Measurements from ENCODE around the gene MICAL2.

MICAL2 gene

DNA sequence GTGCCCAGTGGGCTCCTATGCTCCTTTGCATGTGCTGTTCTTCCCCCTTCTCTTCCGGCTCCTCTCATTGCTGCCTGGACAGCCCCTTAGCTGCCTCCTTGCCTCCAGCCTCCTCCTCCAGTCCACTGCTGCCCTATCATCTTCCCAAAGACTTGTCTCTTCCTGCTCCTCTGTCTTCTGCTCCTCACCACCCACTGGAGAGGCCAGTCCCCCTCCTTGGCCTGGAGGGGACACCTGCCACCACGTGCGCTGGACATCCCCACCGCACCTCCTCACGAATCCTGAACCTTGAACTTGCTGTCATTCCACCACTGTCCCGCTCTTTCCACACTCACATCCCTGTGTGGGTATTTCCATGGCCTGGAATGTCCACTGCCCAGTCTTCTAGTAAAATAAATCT, 49.8 kb downstream of the MICAL2 start:
- peaks cover 0 to 50% (median 17%) of the 10 kb centered on the region in 4 experiments for H3K4me1 ChIP-seq (ENCODE audit: control extremely low read depth in 1 of 4, control insufficient read depth in 4 of 4, insufficient read depth in 4 of 4, low read length in 3 of 4)
- ChIA-PET CTCF (interaction anchor here (1.4 to 2.0 kb wide), 2 partner anchors 39 to 77 kb away, joined by 4 to 5 read pairs; no protein-coding TSS in a partner anchor), POLR2A (no interaction called here)
- WGBS (ENCODE audit: insufficient coverage), result 98% methylated on average over 6 of the region's 6 CpGs
- peaks cover 0 to 5% (median 0%) of the 10 kb centered on the region in 4 experiments for H3K36me3 ChIP-seq (ENCODE audit: control insufficient read depth in 4 of 4, insufficient read depth in 4 of 4, low read length in 3 of 4)
- DNase-seq, result no peak
- H3K27ac ChIP-seq (ENCODE audit: insufficient read depth in 1 of 2, low read depth in 1 of 2, low read length in 2 of 2, poor library complexity in 1 of 2, severe bottlenecking in 2 of 2), result no peak overlapping the region
- no peak overlapping the region for H3K4me3 ChIP-seq (ENCODE audit: control insufficient read depth in 1 of 7, extremely low read depth in 1 of 7, insufficient read depth in 4 of 7, low read depth in 2 of 7, low read length in 6 of 7)
- H3K9me3 ChIP-seq (ENCODE audit: control extremely low read depth in 1 of 5, control insufficient read depth in 4 of 5, insufficient read depth in 2 of 5, low read depth in 1 of 5, low read length in 4 of 5), result no peaks in the 10 kb centered on the region
- no peaks in the 10 kb centered on the region for H3K27me3 ChIP-seq (replicated peaks in 2 of 5; ENCODE audit: control insufficient read depth in 4 of 5, insufficient read depth in 5 of 5, low read length in 4 of 5)

DNA sequence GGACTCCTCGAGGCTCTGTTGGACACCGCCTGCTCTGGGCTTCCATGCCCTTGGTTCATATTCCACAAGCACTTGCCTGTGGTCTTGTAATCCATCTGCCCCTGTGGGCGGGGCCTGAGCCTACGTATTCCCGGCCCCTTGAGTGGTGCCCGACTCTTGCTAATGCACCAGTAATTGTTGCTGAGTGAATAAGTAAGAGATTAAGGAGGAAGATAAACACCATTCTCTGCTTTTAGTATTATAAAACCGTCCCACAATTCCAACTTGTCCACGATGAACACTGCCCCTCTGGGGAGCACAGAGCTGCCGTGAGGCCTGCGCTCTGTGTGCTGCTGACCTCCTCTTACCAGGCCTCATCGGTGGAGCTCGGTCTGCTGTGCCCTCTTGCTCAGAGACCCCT, 50.3 kb downstream of the MICAL2 start:
- H3K9me3 ChIP-seq (ENCODE audit: control extremely low read depth in 1 of 5, control insufficient read depth in 4 of 5, insufficient read depth in 2 of 5, low read depth in 1 of 5, low read length in 4 of 5), result no peaks in the 10 kb centered on the region
- POLR2A ChIA-PET, result no interaction called here
- 97% methylated on average over 8 of the region's 12 CpGs for WGBS (ENCODE audit: insufficient coverage)

DNA sequence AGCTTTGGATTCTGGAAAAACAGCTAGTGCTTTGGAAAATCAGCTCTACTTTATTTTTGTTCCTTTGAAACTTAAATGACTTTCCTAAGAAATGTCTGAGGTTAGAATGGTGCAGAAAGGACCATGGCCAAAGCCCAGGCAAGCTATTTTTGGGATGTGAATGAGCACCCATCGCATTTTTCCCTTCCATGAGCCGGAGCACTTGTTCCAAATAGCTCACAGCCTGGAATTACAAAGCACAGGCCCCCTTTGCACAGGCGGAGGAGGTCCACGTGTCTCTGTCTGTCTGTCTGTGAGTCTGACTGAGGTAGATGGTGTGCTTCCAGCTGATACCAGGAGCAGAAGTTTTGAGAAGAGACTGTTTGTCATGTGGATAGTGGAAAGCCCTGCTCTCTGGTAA, 50.7 kb downstream of the MICAL2 start:
- CTCF ChIA-PET, result interaction anchor here (1.1 to 1.4 kb wide), 2 partner anchors 11 to 76 kb away, joined by 4 read pairs; no protein-coding TSS in a partner anchor

More for the DNA sequence above, 50.3 kb downstream of the MICAL2 start:
- DNase-seq, result no peak
- Histone ChIP-seq H3K27ac (ENCODE audit: insufficient read depth in 1 of 2, low read depth in 1 of 2, low read length in 2 of 2, poor library complexity in 1 of 2, severe bottlenecking in 2 of 2) (no peak overlapping the region), H3K4me3 (ENCODE audit: control insufficient read depth in 1 of 7, extremely low read depth in 1 of 7, insufficient read depth in 4 of 7, low read depth in 2 of 7, low read length in 6 of 7) (no peak overlapping the region), H3K27me3 (replicated peaks in 2 of 5; ENCODE audit: control insufficient read depth in 4 of 5, insufficient read depth in 5 of 5, low read length in 4 of 5) (no peaks in the 10 kb centered on the region), H3K36me3 (ENCODE audit: control insufficient read depth in 4 of 4, insufficient read depth in 4 of 4, low read length in 3 of 4) (peaks cover 0 to 5% (median 0%) of the 10 kb centered on the region in 4 experiments), H3K4me1 (ENCODE audit: control extremely low read depth in 1 of 4, control insufficient read depth in 4 of 4, insufficient read depth in 4 of 4, low read length in 3 of 4) (peaks cover 0 to 49% (median 17%) of the 10 kb centered on the region in 4 experiments)
- CTCF ChIA-PET, result interaction anchor here (1.1 to 1.4 kb wide), 2 partner anchors 10 to 76 kb away, joined by 4 read pairs; no protein-coding TSS in a partner anchor

DNA sequence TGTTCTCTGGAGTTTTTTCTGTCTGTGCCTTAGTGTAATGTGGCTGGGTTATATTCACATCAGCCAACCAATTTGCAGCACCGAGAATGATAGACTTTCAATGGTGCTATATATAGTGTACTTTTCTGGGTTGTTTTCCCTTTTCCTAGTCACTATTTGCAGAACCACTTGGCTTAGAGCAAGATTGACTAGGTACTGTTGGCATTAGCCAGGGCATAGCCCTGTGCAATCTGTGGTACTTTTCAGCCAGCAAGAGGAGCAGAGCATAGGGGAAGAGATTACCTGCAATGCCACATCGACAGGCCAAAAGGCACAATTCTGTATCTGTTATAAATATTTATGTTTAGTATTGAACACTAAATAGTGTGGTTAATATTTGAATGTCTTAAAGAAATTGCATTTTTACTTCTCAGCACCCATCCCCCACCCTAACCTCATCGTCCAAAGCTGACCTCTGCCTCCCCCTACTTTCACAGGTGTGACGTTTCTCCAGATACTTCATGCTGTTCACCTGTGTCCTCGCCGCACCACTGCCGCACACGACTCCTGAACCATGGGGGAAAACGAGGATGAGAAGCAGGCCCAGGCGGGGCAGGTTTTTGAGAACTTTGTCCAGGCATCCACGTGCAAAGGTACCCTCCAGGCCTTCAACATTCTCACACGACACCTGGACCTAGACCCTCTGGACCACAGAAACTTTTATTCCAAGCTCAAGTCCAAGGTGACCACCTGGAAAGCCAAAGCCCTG, 51.4 kb downstream of the MICAL2 start:
- 96% methylated on average over 9 of the region's 12 CpGs for WGBS (ENCODE audit: insufficient coverage)
- H3K27me3 ChIP-seq (replicated peaks in 2 of 5; ENCODE audit: control insufficient read depth in 4 of 5, insufficient read depth in 5 of 5, low read length in 4 of 5), result no peaks in the 10 kb centered on the region
- ChIA-PET POLR2A (no interaction called here), CTCF (interaction anchor here (0.8 to 1.4 kb wide), 4 partner anchors 11 to 75 kb away, joined by 3 to 4 read pairs (median 4); no protein-coding TSS in a partner anchor)
- H3K36me3 ChIP-seq (ENCODE audit: control insufficient read depth in 4 of 4, insufficient read depth in 4 of 4, low read length in 3 of 4), result peaks cover 0 to 5% (median 0%) of the 10 kb centered on the region in 4 experiments
- H3K4me3 ChIP-seq (ENCODE audit: control insufficient read depth in 1 of 7, extremely low read depth in 1 of 7, insufficient read depth in 4 of 7, low read depth in 2 of 7, low read length in 6 of 7), result no peak overlapping the region
- no peak for DNase-seq
- H3K27ac ChIP-seq (ENCODE audit: insufficient read depth in 1 of 2, low read depth in 1 of 2, low read length in 2 of 2, poor library complexity in 1 of 2, severe bottlenecking in 2 of 2), result no peak overlapping the region
- no peaks in the 10 kb centered on the region for H3K9me3 ChIP-seq (ENCODE audit: control extremely low read depth in 1 of 5, control insufficient read depth in 4 of 5, insufficient read depth in 2 of 5, low read depth in 1 of 5, low read length in 4 of 5)
- H3K4me1 ChIP-seq (ENCODE audit: control extremely low read depth in 1 of 4, control insufficient read depth in 4 of 4, insufficient read depth in 4 of 4, low read length in 3 of 4), result peaks cover 0 to 40% (median 11%) of the 10 kb centered on the region in 4 experiments

More for the DNA sequence above, 50.7 kb downstream of the MICAL2 start:
- Histone ChIP-seq H3K4me1 (ENCODE audit: control extremely low read depth in 1 of 4, control insufficient read depth in 4 of 4, insufficient read depth in 4 of 4, low read length in 3 of 4) (peaks cover 0 to 44% (median 16%) of the 10 kb centered on the region in 4 experiments), H3K27me3 (replicated peaks in 2 of 5; ENCODE audit: control insufficient read depth in 4 of 5, insufficient read depth in 5 of 5, low read length in 4 of 5) (no peaks in the 10 kb centered on the region), H3K36me3 (ENCODE audit: control insufficient read depth in 4 of 4, insufficient read depth in 4 of 4, low read length in 3 of 4) (peaks cover 0 to 5% (median 0%) of the 10 kb centered on the region in 4 experiments), H3K4me3 (ENCODE audit: control insufficient read depth in 1 of 7, extremely low read depth in 1 of 7, insufficient read depth in 4 of 7, low read depth in 2 of 7, low read length in 6 of 7) (no peak overlapping the region), H3K27ac (ENCODE audit: insufficient read depth in 1 of 2, low read depth in 1 of 2, low read length in 2 of 2, poor library complexity in 1 of 2, severe bottlenecking in 2 of 2) (no peak overlapping the region), H3K9me3 (ENCODE audit: control extremely low read depth in 1 of 5, control insufficient read depth in 4 of 5, insufficient read depth in 2 of 5, low read depth in 1 of 5, low read length in 4 of 5) (no peaks in the 10 kb centered on the region)
- 95% methylated on average over 4 of the region's 4 CpGs for WGBS (ENCODE audit: insufficient coverage)
- POLR2A ChIA-PET, result no interaction called here
- no peak for DNase-seq

DNA sequence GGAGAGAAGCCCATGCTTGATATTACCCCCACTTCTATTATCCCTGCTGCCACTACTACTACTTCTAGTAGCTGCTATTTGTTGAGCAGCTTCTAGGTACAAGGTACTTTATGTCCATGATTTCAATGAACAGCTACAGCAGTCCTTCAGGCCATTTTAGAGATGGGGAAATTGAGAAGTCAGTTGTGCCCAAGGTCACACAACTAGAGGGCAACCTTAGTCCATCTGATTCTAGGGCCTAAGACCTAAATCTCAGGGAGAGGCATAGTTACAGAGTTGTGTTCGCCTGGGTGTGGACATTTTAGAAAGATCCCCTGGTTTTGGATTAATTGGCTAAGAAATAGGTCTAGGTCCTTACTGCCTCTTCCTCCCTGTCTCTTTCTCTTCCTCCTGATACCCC, 52.3 kb downstream of the MICAL2 start:
- CTCF ChIA-PET, result interaction anchor here (0.8 to 3.1 kb wide), 5 partner anchors 10 to 73 kb away, joined by 3 to 13 read pairs (median 3); no protein-coding TSS in a partner anchor

DNA sequence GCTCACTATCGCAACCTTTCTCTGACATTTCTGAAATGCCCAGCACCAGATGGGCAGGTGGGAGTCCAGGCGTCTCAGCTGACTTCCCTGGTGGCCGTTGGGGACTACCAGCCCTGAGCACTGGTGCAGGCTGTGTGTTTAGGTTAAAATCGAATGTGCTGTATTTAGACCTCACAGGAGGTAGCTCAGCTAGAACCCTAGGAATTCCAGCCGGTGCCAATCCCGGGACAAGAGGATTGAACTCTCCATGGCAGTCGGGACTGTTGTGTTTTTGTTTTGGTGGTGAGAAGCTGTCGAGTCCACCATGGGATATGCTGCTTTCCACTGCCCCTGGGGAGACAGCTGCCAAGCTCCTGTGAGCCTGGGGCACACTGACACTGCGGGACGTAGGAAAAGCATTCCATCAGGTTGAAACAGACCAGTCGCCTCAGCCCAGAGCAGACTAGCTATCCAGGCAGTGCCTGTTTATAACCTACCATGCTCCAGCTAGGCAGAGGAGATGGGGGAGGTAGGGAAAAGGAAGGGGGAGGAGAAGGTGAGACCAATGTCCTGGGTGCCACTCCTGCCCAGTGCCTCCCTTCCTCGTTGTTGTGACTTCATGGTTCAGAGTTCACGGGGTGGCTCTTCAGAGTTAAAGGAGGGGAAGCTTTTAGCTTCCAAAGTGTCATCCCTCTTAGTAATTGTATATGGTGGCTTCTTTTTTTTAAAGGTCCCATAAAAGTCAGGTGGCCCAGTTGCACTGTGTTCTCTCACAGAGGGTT, 53.0 kb downstream of the MICAL2 start:
- Histone ChIP-seq H3K36me3 (ENCODE audit: control insufficient read depth in 4 of 4, insufficient read depth in 4 of 4, low read length in 3 of 4) (peaks cover 0 to 5% (median 0%) of the 10 kb centered on the region in 4 experiments), H3K27me3 (replicated peaks in 2 of 5; ENCODE audit: control insufficient read depth in 4 of 5, insufficient read depth in 5 of 5, low read length in 4 of 5) (no peaks in the 10 kb centered on the region), H3K4me1 (ENCODE audit: control extremely low read depth in 1 of 4, control insufficient read depth in 4 of 4, insufficient read depth in 4 of 4, low read length in 3 of 4) (peaks cover 0 to 35% (median 6%) of the 10 kb centered on the region in 4 experiments), H3K4me3 (ENCODE audit: control insufficient read depth in 1 of 7, extremely low read depth in 1 of 7, insufficient read depth in 4 of 7, low read depth in 2 of 7, low read length in 6 of 7) (no peak overlapping the region), H3K27ac (ENCODE audit: insufficient read depth in 1 of 2, low read depth in 1 of 2, low read length in 2 of 2, poor library complexity in 1 of 2, severe bottlenecking in 2 of 2) (no peak overlapping the region), H3K9me3 (ENCODE audit: control extremely low read depth in 1 of 5, control insufficient read depth in 4 of 5, insufficient read depth in 2 of 5, low read depth in 1 of 5, low read length in 4 of 5) (no peaks in the 10 kb centered on the region)
- DNase-seq, result no peak
- WGBS (ENCODE audit: insufficient coverage), result 98% methylated on average over 10 of the region's 13 CpGs
- ChIA-PET CTCF (interaction anchor here (1.1 to 3.1 kb wide), 7 partner anchors 10 to 117 kb away, joined by 3 to 13 read pairs (median 4); no protein-coding TSS in a partner anchor), POLR2A (no interaction called here)

More for the DNA sequence above, 52.3 kb downstream of the MICAL2 start:
- Histone ChIP-seq H3K27me3 (replicated peaks in 2 of 5; ENCODE audit: control insufficient read depth in 4 of 5, insufficient read depth in 5 of 5, low read length in 4 of 5) (no peaks in the 10 kb centered on the region), H3K27ac (ENCODE audit: insufficient read depth in 1 of 2, low read depth in 1 of 2, low read length in 2 of 2, poor library complexity in 1 of 2, severe bottlenecking in 2 of 2) (no peak overlapping the region), H3K36me3 (ENCODE audit: control insufficient read depth in 4 of 4, insufficient read depth in 4 of 4, low read length in 3 of 4) (peaks cover 0 to 5% (median 0%) of the 10 kb centered on the region in 4 experiments), H3K9me3 (ENCODE audit: control extremely low read depth in 1 of 5, control insufficient read depth in 4 of 5, insufficient read depth in 2 of 5, low read depth in 1 of 5, low read length in 4 of 5) (no peaks in the 10 kb centered on the region), H3K4me3 (ENCODE audit: control insufficient read depth in 1 of 7, extremely low read depth in 1 of 7, insufficient read depth in 4 of 7, low read depth in 2 of 7, low read length in 6 of 7) (no peak overlapping the region), H3K4me1 (ENCODE audit: control extremely low read depth in 1 of 4, control insufficient read depth in 4 of 4, insufficient read depth in 4 of 4, low read length in 3 of 4) (peaks cover 0 to 38% (median 8%) of the 10 kb centered on the region in 4 experiments)
- WGBS (ENCODE audit: insufficient coverage), result no CpG with 5 or more reads among the region's 1 CpG
- DNase-seq, result no peak
- POLR2A ChIA-PET, result no interaction called here

Data from common myeloid progenitor, CD34-positive (primary cell).